GM12864 (cell line): ENCODE data around the gene HDX.
"Not testable (repeated sequence)": the region's sequence is repeated elsewhere in the genome, so short reads cannot be mapped to it uniquely, and the experiment has no call there.

Experiments
- DNase-seq: peaks from one replicate; pipeline ENCODE4 v3.0.0-alpha.2; 2011; ENCODE audit warnings: low read depth
- H3K4me3 ChIP-seq: 2 replicates; pipeline ENCODE4 v1.5.1; 2011; ENCODE audit warnings: mild to moderate bottlenecking, low read depth, low read length, control low read depth
- CTCF ChIP-seq: IDR thresholded peaks from 2 replicates; pipeline ENCODE4 v1.5.1; 2011; ENCODE audit warnings: low read depth, mild to moderate bottlenecking, moderate library complexity, low read length, control low read depth, inconsistent platforms; ENCODE audit errors: missing control alignments

The HDX gene, protein sequence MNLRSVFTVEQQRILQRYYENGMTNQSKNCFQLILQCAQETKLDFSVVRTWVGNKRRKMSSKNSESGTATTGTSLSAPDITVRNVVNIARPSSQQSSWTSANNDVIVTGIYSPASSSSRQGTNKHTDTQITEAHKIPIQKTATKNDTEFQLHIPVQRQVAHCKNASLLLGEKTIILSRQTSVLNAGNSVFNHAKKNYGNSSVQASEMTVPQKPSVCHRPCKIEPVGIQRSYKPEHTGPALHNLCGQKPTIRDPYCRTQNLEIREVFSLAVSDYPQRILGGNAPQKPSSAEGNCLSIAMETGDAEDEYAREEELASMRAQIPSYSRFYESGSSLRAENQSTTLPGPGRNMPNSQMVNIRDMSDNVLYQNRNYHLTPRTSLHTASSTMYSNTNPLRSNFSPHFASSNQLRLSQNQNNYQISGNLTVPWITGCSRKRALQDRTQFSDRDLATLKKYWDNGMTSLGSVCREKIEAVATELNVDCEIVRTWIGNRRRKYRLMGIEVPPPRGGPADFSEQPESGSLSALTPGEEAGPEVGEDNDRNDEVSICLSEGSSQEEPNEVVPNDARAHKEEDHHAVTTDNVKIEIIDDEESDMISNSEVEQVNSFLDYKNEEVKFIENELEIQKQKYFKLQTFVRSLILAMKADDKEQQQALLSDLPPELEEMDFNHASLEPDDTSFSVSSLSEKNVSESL

DNA sequence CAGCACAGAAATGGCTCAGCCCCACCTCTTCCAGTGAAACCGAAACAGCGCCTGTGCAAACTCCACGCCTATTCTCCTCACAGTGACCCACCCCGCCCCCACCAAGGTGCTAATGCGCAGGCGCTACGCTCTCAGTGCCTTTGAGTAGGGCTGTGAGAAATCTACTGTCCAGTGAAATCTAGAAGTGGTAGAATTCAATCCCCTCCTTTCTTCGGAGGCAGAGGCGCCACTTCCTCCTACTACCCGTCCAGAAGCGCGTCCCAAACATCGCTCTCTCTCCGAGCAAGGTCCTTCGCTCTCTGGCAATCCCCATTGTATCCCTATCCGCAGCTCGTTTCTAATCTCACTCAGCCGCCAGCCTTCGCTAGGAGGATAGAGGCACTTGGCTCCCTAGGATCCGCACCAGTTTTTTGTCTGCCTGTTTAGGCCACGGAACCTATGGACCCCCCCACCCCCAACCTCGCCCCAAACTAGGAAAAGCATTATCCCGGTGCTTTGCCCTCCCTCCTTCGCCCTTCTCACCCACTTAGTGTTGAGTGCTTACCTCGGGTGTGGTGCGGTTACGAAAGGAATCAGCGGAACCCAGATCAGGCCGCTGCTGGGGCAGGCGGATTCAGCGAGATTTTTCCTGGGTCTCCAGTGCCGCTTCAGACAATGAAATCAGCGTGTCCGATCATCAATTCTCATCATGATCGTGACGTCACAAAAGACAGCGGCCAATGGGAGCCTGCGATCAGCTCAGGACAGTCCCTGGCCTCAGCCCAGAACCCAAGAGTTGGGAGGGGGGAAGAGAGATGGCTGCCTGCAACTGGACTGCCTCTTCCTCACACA is at the start of gene HDX:
Gene HDX (minus strand): TSS at position 656 of the 831 bp plus-strand sequence. CDS start 27,056 bp downstream, outside the sequence.
- DNase-seq, result peak; percentile 75
- no peak for TF ChIP-seq CTCF
- H3K4me3 ChIP-seq, result peak within 1 kb of the TSS; percentile 66

- not testable (repeated sequence) for DNase-seq, H3K4me3 ChIP-seq
Observed at GRCh38 chrX:84541315-84541714, 39.1 kb upstream of the HDX start.

GRCh38 chrX:84537627-84538026 is 35.4 kb upstream of the HDX start:
- H3K4me3 ChIP-seq, result not testable (repeated sequence)

GRCh38 chrX:84488426-84488825 is 13.8 kb downstream of the HDX start:
- no peak for DNase-seq
- no peak for TF ChIP-seq CTCF
- H3K4me3 ChIP-seq, result no peak overlapping the region

More at GRCh38 chrX:84537627-84538026, 35.4 kb upstream of the HDX start:
- not testable (repeated sequence) for DNase-seq

DNA sequence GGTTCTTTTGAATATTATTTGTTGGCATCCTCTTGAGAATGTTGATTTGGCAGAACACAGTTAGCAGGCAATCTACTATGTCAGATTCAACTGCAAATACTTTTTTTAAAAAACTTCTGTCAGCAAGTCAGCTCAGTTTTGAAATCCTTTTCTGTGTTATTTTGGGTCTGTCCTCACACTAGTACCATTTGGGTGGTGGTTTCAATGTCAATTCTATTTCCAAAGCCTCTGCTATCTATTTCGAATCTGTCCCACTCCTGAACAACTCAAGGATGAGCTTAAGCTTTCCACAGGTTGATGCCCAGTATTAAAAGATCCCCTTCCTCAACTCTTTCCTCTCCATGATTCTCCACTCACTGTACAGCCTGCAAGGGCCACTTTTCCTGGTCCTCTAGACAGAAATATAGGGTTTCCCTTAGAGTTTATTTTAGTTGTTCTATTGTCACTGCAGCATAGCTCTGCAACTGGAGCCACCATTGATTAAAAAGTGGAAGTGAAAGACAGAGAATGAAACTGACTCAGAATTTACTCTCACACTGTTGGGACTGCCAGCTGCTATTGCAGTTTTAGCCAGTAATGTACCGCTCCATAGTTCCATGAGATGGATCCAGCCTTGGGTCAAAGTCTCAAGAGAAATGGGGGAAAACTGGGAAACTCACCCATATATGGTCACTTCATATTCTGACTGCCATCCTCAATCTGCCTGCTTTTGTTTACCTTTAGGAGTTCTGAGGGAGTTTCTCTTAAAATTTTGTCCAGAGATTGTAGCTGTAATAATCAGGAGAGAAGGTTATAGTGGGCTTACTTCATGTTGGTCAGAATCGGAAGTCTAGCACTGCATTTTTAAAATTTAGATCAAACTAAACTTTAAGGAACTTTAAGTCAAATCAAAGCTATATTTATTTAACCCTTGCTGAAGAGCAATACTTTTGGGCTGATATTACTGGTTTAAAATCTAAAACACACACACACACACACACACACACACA is 14.6 kb downstream of the HDX start:
- H3K4me3 ChIP-seq, result no peak overlapping the region; the same call in 1 of the 2 replicates
- no peak for DNase-seq
- TF ChIP-seq CTCF, result no peak

GRCh38 chrX:84479086-84479485 is 23.2 kb downstream of the HDX start:
- H3K4me3 ChIP-seq, result no peak overlapping the region
- TF ChIP-seq CTCF, result no peak
- DNase-seq, result no peak

DNA sequence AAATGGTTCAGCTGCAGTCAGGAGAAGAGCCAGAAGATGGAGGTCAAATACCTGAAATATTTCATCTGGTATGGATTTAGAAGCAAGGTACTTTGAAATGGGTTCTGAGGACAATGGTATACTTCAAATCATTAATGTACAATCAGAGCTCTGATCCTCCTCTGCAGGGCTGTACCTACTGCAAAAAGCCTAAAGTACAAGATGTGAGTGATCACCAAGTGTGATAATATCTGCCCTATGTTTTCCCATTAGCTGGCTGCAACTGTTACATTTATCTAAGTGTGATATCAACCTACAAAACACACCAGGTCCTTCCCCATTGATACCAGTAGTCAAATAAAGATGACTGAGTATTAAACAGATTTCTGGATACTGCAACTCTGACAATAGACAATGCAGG is 25.1 kb downstream of the HDX start:
- no peak overlapping the region for H3K4me3 ChIP-seq
- no peak for TF ChIP-seq CTCF
- no peak for DNase-seq
